Liver (tissue), 9 donors: Measurements from ENCODE around the gene TAF5L. TPM values are rescaled to one million over a fixed set of nuclear protein-coding genes. Genes with fewer than 3 reads are reported as not detected.

Experiments used
- DNase-seq: peaks from one replicate; pipeline ENCODE4 v3.0.0-alpha.2; 2017; ENCODE audit warnings: low spot score
- H3K27ac ChIP-seq, 2 donors: one replicate each; pipeline ENCODE4 v1.7.0; 2013; ENCODE audit warnings: inconsistent platforms in 2 of 2, low read length in 2 of 2, control low read depth in 1 of 2, low read depth in 1 of 2, mild to moderate bottlenecking in 1 of 2
- H3K27me3 ChIP-seq, 4 donors: one replicate each; pipeline versions ENCODE4 v1.6.1 to v1.7.0; 2013; ENCODE audit warnings: low read length in 3 of 4, inconsistent platforms in 1 of 4, mild to moderate bottlenecking in 1 of 4, moderate library complexity in 1 of 4; ENCODE audit not compliant: control insufficient read depth in 4 of 4, insufficient read depth in 4 of 4
- H3K36me3 ChIP-seq, 4 donors: one replicate each; pipeline versions ENCODE4 v1.6.1 to v1.7.0; 2013; ENCODE audit warnings: low read length in 3 of 4, mild to moderate bottlenecking in 3 of 4, low read depth in 1 of 4, moderate library complexity in 1 of 4; ENCODE audit not compliant: control insufficient read depth in 4 of 4, insufficient read depth in 3 of 4
- H3K4me1 ChIP-seq, 4 donors: one replicate each; pipeline versions ENCODE4 v1.6.1 to v1.7.0; 2013; ENCODE audit warnings: low read length in 3 of 4, mild to moderate bottlenecking in 3 of 4, moderate library complexity in 1 of 4; ENCODE audit not compliant: control insufficient read depth in 4 of 4, insufficient read depth in 4 of 4
- H3K4me3 ChIP-seq, 3 donors: one replicate each; pipeline versions ENCODE4 v1.6.1 to v1.7.0; 2013; ENCODE audit warnings: low read length in 3 of 3, control low read depth in 1 of 3, low read depth in 1 of 3, mild to moderate bottlenecking in 1 of 3
- H3K9ac ChIP-seq, 2 donors: one replicate each; pipeline ENCODE4 v1.7.0; 2013; ENCODE audit warnings: low read length in 2 of 2, mild to moderate bottlenecking in 2 of 2, moderate library complexity in 2 of 2, control low read depth in 1 of 2, low read depth in 1 of 2
- H3K9me3 ChIP-seq, 4 donors: one replicate each; pipeline versions ENCODE4 v1.6.1 to v1.7.0; 2013; ENCODE audit warnings: low read length in 3 of 4; ENCODE audit not compliant: control insufficient read depth in 4 of 4
- EGR1 ChIP-seq, 2 donors: IDR thresholded peaks; 2 replicates each; pipeline ENCODE4 v1.6.1; 2016 to 2018; ENCODE audit warnings: antibody characterized with exemption in 2 of 2, low read depth in 2 of 2
- FOXA1 ChIP-seq: IDR thresholded peaks from 2 replicates; pipeline ENCODE4 v1.6.1; 2016; ENCODE audit warnings: antibody characterized with exemption
- GABPA ChIP-seq, 2 donors: IDR thresholded peaks in 1 of 2; conservative IDR thresholded peaks in 1 of 2; 2 replicates each; pipeline ENCODE4 v1.6.1; 2016; ENCODE audit warnings: antibody characterized with exemption in 2 of 2, mild to moderate bottlenecking in 1 of 2, moderate library complexity in 1 of 2
- HNF4A ChIP-seq, 2 donors: conservative IDR thresholded peaks; 2 replicates each; pipeline ENCODE4 v1.6.1; 2016; ENCODE audit warnings: antibody characterized with exemption in 2 of 2, mild to moderate bottlenecking in 2 of 2
- HNF4G ChIP-seq: IDR thresholded peaks from 2 replicates; pipeline ENCODE4 v1.6.1; 2016; ENCODE audit warnings: antibody characterized with exemption
- JUND ChIP-seq, 2 donors: IDR thresholded peaks; 2 replicates each; pipeline ENCODE4 v1.6.1; 2016; ENCODE audit warnings: antibody characterized with exemption in 2 of 2
- NR2F2 ChIP-seq: IDR thresholded peaks from 2 replicates; pipeline ENCODE4 v1.6.1; 2016; ENCODE audit warnings: antibody characterized with exemption
- RAD21 ChIP-seq, 2 donors: IDR thresholded peaks; 2 replicates each; pipeline ENCODE4 v1.6.1; 2016; ENCODE audit warnings: antibody characterized with exemption in 2 of 2, mild to moderate bottlenecking in 2 of 2
- RXRA ChIP-seq, 2 donors: IDR thresholded peaks; 2 replicates each; pipeline ENCODE4 v1.6.1; 2017 to 2018; ENCODE audit warnings: antibody characterized with exemption in 2 of 2, mild to moderate bottlenecking in 1 of 2
- SP1 ChIP-seq: IDR thresholded peaks from 2 replicates; pipeline ENCODE4 v1.6.1; 2018; ENCODE audit warnings: antibody characterized with exemption, mild to moderate bottlenecking
- TAF1 ChIP-seq: conservative IDR thresholded peaks from 2 replicates; pipeline ENCODE4 v1.6.1; 2016; ENCODE audit warnings: antibody characterized with exemption, mild to moderate bottlenecking
- YY1 ChIP-seq: IDR thresholded peaks from 2 replicates; pipeline ENCODE4 v1.6.1; 2016; ENCODE audit warnings: antibody characterized with exemption, mild to moderate bottlenecking
- WGBS: extraction: QIAGEN DNeasy Blood & Tissue Kit; methylation state at CpG from one replicate; pipeline ENCODE4 v1.1.7; 2013; 5-methylcytosine and 5-hydroxymethylcytosine counted together
- polyA plus RNA-seq, 2 donors: library from polyadenylated mRNA; stranded (reverse) in 1 of 2; unstranded in 1 of 2; fragments of 200-250 nt in 1 of 2; fragments of >200 nt in 1 of 2; fragmentation: Nextera tagmentation in 1 of 2; extraction: Ambion mirVana in 1 of 2; gene quantifications; one replicate each; pipeline versions ENCODE4 v1.2.1 to v1.2.3, GENCODE V29; 2013 to 2015
- total RNA-seq, 2 donors: library from RNA; depleted of rRNA; stranded (reverse); fragments of >200 nt; gene quantifications; one replicate each; pipeline ENCODE4 v1.2.3, GENCODE V29; 2014
- TF ChIP-seq, protein P1 (sequence below): IDR thresholded peaks from 2 replicates; pipeline ENCODE4 v1.6.1; 2016; ENCODE audit warnings: antibody characterized with exemption
- TF ChIP-seq, protein P2 (sequence below): fragments of 150-350 bp; IDR thresholded peaks from 2 replicates; pipeline ENCODE4 v1.5.1; 2017; ENCODE audit warnings: improper control_type of control experiment, low read depth, low read length; ENCODE audit not compliant: missing input control
- TF ChIP-seq, protein P3 (sequence below): IDR thresholded peaks from 2 replicates; pipeline ENCODE4 v1.6.1; 2016; ENCODE audit warnings: antibody characterized with exemption
- TF ChIP-seq, protein P4 (sequence below): IDR thresholded peaks from 2 replicates; pipeline ENCODE4 v1.6.1; 2016; ENCODE audit warnings: antibody characterized with exemption, mild to moderate bottlenecking
- TF ChIP-seq, protein P5 (sequence below): IDR thresholded peaks from 2 replicates; pipeline ENCODE4 v1.6.1; 2016; ENCODE audit warnings: antibody characterized with exemption
- donor health status: healthy.
- donor health status: healthy.
- donor health status: healthy.
- donor health status: healthy.
- donor health status: healthy.

Gene TAF5L
- total and polyA plus RNA-seq, 4 donors, result 1.8 to 16.2 (median 10.4) TPM

DNA sequence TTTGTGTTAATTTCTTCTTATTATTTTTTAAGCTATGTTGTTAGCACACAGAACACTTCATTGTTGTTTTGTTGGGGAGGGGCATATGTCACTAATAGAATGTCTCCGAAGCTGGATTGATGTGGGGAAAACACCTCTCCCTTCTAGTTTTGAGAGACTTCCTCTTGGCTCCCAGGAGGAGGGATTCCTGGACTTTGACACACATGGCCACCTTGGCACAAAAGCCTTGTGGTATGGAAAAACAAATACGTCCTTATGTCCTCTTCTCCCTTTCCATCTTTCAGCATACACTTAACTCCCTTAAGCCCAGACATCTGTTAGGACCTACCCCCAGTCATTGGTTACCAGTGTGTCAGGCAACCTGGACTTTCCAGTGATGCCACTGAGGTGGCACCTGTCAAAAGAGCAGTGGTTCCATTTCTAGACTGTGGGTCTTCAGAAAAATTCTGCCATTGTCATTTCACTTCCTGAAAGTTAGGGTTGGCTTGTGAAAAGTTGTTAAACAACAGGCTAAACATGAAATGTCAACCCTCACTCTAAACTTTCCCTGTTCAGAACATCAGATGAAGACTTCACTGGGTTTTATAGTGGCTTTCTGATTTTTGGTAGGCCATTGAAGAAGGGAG, 54.9 kb downstream of the TAF5L start:
- no peak overlapping the region for H3K27ac ChIP-seq
- TF ChIP-seq YY1 (no peak), HNF4A (conservative IDR thresholded peaks at IDR 0.05) (peak; percentile 28 to 50), SP1 (peak; percentile 31)
- TF ChIP-seq, protein P1, sequence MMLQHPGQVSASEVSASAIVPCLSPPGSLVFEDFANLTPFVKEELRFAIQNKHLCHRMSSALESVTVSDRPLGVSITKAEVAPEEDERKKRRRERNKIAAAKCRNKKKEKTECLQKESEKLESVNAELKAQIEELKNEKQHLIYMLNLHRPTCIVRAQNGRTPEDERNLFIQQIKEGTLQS, result no peak
- no peak for DNase-seq

DNA sequence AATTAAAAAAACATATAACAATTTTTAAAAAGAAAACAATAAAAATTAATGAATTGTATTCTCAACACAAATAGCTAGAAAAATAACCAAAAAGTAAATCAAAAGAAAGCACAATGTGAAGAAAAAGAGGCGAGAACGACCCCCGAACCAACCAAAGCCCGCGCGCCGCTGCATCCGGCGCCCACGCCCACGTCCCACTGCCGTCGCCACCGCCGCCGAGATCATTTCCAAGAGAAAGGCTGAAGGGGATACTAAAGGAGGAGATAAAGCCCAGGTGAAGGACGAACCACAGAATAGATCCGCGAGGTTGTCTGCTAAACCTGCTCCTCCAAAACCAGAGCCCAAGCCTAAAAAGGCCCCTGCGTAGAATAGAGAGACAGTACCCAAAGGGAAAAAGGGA, 55.6 kb downstream of the TAF5L start:
- no peaks in the 10 kb centered on the region for H3K27me3 ChIP-seq
- H3K9ac ChIP-seq, result no peak overlapping the region
- TF ChIP-seq RXRA (IDR thresholded peaks at IDR 0.05), result no peak
- no peak for TF ChIP-seq EGR1 (IDR thresholded peaks at IDR 0.05; ENCODE audit: low read depth in 2 of 2)
- no peak for TF ChIP-seq HNF4G
- TF ChIP-seq, protein P2, sequence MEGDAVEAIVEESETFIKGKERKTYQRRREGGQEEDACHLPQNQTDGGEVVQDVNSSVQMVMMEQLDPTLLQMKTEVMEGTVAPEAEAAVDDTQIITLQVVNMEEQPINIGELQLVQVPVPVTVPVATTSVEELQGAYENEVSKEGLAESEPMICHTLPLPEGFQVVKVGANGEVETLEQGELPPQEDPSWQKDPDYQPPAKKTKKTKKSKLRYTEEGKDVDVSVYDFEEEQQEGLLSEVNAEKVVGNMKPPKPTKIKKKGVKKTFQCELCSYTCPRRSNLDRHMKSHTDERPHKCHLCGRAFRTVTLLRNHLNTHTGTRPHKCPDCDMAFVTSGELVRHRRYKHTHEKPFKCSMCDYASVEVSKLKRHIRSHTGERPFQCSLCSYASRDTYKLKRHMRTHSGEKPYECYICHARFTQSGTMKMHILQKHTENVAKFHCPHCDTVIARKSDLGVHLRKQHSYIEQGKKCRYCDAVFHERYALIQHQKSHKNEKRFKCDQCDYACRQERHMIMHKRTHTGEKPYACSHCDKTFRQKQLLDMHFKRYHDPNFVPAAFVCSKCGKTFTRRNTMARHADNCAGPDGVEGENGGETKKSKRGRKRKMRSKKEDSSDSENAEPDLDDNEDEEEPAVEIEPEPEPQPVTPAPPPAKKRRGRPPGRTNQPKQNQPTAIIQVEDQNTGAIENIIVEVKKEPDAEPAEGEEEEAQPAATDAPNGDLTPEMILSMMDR, result no peak
- TF ChIP-seq RAD21 (IDR thresholded peaks at IDR 0.05), result no peak
- TF ChIP-seq JUND (IDR thresholded peaks at IDR 0.05), result no peak
- TF ChIP-seq NR2F2, result no peak
- no peak for TF ChIP-seq HNF4A (conservative IDR thresholded peaks at IDR 0.05)
- TF ChIP-seq YY1, result no peak
- DNase-seq, result no peak
- H3K27ac ChIP-seq, result no peak overlapping the region
- no peak overlapping the region for H3K4me3 ChIP-seq
- no peaks in the 10 kb centered on the region for H3K36me3 ChIP-seq
- H3K9me3 ChIP-seq, result no peaks in the 10 kb centered on the region
- peaks cover 0 to 1% (median 0%) of the 10 kb centered on the region in 4 donors for H3K4me1 ChIP-seq
- WGBS, result 77% methylated on average over 20 of the region's 20 CpGs

More for the DNA sequence above, 54.9 kb downstream of the TAF5L start:
- Histone ChIP-seq H3K9me3 (no peaks in the 10 kb centered on the region), H3K9ac (no peak overlapping the region), H3K36me3 (no peaks in the 10 kb centered on the region), H3K27me3 (no peaks in the 10 kb centered on the region), H3K4me1 (peaks cover 0 to 1% (median 0%) of the 10 kb centered on the region in 4 donors), H3K4me3 (no peak overlapping the region)
- WGBS, result 45% methylated on average over 2 of the region's 2 CpGs

DNA sequence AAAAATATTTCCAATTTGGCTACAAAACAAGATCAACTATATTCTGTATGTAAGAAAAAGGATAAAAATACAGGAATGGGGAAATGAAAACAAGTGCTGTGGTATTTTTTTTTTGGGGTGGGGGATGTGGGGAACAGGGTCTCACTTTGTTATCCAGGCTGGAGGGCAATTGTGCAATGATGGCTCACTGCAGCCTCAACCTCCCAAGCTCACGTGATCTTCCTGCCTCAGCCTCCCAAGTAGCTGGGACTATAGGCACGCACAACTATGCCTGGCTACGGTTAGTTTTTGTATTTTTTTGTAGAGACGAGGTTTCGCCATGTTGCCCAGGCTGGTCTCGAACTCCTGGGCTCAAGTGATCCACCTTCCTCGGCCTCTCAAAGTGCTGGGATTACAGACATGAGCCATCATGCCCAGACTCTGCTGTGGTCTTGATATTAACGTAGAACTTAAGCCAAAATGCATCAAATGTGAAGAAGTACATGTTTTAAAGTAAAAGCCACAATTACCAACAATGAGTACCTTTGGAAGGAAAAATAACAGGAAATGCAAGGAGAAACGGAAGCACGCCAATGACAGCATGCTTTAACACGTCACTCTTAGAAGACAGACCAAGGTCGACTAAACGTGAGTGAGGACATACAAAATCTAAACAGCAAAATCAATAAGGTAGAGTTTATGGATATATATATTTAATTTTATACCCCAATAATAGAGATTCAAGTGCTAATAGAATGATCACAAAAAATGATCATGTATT, 58.6 kb downstream of the TAF5L start:
- 77% methylated on average over 13 of the region's 13 CpGs for WGBS
- TF ChIP-seq, protein P1, result no peak
- TF ChIP-seq RAD21 (IDR thresholded peaks at IDR 0.05) (no peak), YY1 (no peak), RXRA (IDR thresholded peaks at IDR 0.05) (no peak), NR2F2 (no peak), TAF1 (no peak), JUND (IDR thresholded peaks at IDR 0.05) (no peak), HNF4A (conservative IDR thresholded peaks at IDR 0.05) (no peak), FOXA1 (no peak), SP1 (no peak), GABPA (IDR thresholded peaks at IDR 0.05 in 1 of 2, conservative IDR thresholded peaks at IDR 0.05 in 1 of 2) (no peak)
- TF ChIP-seq, protein P3, sequence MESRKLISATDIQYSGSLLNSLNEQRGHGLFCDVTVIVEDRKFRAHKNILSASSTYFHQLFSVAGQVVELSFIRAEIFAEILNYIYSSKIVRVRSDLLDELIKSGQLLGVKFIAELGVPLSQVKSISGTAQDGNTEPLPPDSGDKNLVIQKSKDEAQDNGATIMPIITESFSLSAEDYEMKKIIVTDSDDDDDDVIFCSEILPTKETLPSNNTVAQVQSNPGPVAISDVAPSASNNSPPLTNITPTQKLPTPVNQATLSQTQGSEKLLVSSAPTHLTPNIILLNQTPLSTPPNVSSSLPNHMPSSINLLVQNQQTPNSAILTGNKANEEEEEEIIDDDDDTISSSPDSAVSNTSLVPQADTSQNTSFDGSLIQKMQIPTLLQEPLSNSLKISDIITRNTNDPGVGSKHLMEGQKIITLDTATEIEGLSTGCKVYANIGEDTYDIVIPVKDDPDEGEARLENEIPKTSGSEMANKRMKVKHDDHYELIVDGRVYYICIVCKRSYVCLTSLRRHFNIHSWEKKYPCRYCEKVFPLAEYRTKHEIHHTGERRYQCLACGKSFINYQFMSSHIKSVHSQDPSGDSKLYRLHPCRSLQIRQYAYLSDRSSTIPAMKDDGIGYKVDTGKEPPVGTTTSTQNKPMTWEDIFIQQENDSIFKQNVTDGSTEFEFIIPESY, result no peak
- TF ChIP-seq, protein P4, sequence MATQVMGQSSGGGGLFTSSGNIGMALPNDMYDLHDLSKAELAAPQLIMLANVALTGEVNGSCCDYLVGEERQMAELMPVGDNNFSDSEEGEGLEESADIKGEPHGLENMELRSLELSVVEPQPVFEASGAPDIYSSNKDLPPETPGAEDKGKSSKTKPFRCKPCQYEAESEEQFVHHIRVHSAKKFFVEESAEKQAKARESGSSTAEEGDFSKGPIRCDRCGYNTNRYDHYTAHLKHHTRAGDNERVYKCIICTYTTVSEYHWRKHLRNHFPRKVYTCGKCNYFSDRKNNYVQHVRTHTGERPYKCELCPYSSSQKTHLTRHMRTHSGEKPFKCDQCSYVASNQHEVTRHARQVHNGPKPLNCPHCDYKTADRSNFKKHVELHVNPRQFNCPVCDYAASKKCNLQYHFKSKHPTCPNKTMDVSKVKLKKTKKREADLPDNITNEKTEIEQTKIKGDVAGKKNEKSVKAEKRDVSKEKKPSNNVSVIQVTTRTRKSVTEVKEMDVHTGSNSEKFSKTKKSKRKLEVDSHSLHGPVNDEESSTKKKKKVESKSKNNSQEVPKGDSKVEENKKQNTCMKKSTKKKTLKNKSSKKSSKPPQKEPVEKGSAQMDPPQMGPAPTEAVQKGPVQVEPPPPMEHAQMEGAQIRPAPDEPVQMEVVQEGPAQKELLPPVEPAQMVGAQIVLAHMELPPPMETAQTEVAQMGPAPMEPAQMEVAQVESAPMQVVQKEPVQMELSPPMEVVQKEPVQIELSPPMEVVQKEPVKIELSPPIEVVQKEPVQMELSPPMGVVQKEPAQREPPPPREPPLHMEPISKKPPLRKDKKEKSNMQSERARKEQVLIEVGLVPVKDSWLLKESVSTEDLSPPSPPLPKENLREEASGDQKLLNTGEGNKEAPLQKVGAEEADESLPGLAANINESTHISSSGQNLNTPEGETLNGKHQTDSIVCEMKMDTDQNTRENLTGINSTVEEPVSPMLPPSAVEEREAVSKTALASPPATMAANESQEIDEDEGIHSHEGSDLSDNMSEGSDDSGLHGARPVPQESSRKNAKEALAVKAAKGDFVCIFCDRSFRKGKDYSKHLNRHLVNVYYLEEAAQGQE, result no peak
- TF ChIP-seq, protein P5, sequence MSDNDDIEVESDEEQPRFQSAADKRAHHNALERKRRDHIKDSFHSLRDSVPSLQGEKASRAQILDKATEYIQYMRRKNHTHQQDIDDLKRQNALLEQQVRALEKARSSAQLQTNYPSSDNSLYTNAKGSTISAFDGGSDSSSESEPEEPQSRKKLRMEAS, result no peak

More for the DNA sequence above, 58.6 kb downstream of the TAF5L start:
- no peak for DNase-seq
- Histone ChIP-seq H3K27me3 (no peaks in the 10 kb centered on the region), H3K4me3 (no peak overlapping the region), H3K4me1 (peaks cover 0 to 4% (median under 1%) of the 10 kb centered on the region in 4 donors), H3K9ac (no peak overlapping the region), H3K9me3 (no peaks in the 10 kb centered on the region), H3K27ac (no peak overlapping the region), H3K36me3 (no peaks in the 10 kb centered on the region)
